NCI-H2107 treated with DMSO at 0.1 percent for 48 hours (cell line): ENCODE results near the gene PTGES.
"Not testable (repeated sequence)": the region's sequence is repeated elsewhere in the genome, so short reads cannot be mapped to it uniquely, and the experiment has no call there.

Experiments used
- DNase-seq: peaks from one replicate; lab custom pipeline; 2025; ENCODE audit not compliant: unreplicated experiment; lab: John Stamatoyannopoulos, UW

The PTGES gene

DNA sequence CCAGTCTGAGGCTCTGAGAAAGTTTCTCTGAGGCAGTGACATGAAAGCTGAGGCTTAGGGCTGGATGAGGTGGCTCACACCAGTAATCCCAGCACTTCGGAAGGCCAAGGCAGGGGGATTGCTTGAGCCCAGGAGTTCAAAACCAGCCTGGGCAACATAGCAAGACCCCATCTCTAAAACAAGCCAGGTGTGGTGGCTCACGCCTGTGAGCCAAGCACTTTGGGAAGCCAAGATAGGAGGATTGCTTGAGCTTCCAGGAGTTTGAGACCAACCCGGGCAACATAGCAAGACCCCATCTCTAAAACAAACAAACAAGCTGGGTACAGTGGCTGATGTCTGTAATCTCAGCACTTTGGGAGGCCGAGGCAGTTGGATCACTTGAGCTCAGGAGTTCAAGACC lies 3.8 kb downstream of the PTGES start:
- DNase-seq, result not testable (repeated sequence)

DNA sequence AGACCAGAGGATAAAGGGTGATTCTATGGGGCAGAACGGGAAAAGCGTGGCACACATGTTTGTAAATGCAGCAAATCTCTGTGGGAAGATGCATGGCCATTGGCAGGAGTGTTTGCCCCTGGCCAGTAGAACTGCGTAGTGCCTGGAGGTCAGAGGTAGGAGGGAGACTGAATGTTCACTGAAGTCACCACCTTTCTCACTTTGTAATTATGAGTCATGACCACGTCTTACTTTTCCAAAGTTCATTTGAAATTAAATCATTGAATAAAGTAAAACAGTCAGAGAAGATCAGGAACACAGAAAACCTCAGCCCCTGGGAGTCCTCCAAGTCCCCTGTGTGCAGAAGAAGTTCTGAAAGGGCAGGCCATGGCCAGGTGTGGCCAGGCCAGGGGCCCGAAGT lies 4.6 kb downstream of the PTGES start:
- no peak for DNase-seq

DNA sequence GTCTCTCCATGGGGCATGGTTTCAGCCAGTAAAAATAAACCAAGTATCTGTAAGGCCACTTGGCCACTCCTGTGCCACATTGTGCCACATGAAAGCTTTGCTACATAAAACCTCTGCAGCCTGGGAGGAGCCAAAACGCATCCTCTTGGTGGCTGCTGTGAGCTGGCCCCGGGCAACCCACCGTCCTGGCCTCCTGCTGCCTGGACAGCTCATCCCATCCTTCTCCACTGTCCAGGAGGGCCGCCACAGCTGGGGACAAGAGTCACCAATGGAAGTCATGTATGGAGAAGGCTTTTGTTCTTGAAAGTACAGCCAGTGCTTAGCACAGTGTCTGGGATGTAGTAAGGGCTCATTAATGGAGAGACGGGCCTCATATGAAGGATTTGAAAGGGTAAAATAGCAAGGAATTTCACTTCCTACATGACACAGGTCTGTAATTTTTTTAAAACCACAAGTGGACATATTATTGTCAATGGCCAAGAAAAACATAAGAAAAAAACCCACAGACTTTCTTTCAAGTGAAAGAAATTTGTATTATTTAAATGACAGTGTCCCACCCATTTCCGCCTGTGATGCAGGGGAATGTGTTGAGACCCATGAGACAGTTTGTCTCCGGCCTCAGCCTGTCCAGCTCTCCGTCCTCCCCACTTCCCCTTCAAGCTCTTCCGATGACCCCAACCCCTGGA lies 6.6 kb downstream of the PTGES start:
- DNase-seq, result no peak

DNA sequence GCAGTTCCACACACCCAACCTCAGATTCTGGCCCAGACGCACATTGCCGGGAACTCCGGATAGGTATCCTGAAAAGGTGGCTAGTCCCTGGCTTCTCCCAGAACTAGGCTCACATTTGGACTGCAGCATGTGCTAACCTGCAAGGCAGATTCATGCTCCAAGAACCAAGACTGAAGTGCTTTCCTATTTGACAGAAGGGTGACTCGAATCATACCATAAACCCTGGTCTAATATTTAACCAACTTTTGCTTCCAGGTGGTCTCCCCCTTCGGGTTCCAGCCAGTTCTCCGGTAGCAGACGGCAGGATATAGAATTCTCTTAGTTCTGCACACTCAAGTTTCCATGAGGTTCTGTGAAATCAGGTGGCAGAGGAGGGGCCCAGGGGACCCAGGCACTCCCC lies 7.6 kb downstream of the PTGES start:
- DNase-seq, result no peak

DNA sequence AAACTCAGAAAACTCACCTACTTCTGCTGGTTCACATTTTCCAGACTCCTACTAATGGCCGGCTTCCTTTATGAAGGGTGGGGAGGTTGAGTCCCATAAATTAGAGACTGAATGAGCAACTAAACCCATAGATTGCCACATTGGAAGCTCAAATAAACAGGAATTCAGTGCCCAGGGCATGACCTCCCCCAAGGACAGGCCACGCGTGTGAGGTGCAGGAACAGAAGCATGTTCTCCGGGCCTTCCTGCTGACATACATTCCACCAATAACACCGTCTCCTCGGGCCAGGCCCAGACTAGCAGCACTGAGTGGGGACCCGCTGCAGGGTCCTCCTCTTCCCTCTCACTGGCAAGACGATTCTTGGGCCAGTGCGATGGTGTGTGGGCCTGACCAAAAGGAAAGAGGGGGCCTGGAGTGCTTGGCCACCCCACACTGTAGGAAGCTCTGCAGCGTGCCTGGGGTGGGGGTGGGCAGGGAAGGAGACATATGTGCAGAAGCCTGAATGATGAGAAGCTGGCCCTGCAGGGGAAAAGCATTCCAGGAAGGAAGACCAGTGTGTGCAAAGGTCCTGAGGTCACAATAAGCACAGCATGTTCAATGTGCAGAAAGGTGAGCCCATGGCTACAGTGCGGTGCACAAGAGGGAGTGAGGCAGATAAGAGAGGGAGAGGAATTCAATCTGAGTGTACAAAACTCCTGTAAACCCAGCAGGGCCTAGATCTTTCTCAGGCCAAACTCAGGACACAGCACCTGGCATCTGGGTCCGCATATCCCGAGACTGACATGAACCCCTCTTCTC lies 12.0 kb downstream of the PTGES start:
- no peak for DNase-seq

DNA sequence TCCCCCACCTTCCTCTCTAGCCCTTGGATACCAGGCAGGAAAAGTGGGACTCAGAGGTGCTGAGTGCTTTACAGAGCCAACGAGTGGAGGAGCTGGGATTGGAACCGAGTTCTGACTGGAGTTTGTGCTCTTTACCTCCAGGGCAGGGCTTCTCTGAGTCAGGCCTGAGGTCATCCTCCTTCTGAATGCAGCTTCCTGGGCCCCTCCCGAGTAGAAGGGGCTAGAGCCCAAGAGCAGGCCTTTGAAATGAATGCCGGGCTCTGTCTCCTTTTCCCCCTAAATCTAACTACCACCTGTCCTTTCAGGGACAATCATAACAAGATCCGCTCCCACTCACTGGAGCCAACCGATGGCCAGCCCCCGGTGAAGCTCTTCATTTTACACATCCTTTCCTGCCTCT lies 12.7 kb downstream of the PTGES start:
- DNase-seq, result no peak

DNA sequence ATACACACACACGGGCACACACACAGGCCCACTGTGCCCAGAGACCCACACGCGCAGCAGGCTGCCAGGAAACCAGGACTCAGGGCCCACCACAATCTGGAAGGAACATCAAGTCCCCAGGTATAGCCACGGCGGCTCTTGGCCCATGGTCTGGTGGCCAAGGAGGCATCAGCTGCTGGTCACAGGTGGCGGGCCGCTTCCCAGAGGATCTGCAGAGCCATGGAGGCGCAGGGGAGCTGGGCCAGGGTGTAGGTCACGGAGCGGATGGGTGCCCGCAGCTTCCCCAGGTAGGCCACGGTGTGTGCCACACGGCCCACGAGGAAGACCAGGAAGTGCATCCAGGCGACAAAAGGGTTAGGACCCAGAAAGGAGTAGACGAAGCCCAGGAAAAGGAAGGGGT lies 13.4 kb downstream of the PTGES start:
- DNase-seq, result no peak

DNA sequence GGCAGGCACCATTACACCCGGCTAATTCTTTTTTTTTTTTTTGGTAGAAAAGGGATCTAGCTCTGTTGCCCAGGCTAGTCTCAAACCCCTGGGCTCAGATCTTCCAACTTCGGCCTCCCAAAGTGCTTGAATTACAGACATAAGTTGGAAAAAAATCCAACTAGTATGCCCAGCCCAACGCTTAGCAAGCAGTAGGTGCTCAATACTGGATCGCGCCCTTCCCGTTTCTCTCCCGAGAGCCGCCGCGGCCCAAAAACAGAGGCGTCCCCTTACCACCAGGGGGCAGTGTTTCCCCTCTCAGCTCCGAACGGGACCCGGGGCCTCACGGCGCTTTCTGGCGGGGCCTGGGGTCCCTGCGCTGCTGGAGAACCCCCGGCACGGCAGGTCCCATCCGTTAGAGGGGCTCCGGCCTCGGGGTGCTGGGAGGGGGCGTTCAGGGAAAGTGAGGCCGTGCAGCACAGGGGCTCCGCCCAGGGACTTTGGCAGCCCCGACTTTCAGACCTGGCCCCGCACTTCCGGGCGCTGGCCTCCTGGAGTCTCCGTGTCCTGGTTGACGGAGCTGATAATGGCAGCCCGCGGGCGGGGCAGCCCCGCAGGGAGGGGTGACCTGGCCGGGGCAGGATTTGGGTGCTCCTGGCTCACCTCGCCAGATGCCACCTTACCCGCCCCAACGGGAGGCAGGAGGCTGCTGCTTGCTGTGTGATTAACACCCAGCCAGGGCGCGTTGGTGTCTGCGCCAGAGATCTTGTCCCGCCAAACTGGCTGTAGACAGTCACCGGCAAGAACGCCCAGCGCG lies 15.2 kb downstream of the PTGES start:
- peak; percentile 11 for DNase-seq

DNA sequence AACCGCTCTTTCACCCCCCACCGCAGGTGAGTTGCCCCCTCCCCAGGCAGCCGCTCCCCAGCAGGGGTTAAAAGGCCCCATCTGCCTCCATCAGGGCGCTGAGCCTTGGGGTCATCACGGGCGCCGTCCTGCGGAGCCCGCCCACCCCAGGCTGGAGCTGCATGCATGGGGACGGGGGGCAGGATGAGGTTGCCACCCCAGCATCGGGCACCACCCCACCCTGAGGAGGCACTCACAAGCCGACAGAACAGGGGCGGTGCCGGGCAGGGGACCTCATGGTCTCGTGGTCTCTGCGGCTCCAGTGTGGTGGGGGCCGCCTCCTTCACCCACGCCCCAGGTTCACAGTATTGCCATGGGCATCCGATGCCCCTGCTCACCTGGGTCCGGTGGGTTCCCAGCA lies 16.5 kb downstream of the PTGES start:
- DNase-seq, result no peak

DNA sequence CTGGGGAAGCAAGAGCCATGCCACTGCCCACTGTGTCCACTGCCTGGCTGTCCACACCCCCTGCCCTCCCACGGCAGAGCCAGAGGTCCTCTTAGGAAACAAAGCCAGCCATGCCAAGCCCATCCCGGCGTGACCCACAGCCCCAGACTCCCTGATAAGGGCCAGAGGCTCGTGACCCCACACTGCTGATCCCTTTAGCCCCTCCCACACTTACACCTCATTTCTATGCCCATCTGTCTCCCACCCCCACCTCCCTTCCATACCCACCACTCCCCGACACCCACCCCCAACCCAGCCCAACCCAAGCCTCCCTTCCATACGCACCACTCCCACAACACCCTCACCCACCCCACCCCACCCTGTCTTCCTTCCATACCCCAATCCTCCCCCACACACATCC lies 17.3 kb downstream of the PTGES start:
- no peak for DNase-seq

DNA sequence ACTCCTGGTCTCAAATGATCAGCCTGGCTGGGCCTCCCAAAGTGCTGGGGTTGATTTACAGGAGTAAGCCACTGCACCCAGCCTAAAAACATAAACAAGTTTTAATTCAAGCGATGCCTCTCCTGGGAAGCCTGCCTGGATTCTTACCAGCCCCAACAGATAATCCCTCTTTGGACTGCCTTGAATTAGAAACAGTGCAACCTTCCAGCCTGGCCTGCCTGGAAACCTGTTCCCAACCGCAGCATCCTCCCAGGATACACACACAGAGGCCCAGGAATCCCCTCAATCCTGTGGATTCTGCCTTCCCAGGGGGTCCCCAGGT lies 19.2 kb downstream of the PTGES start:
- no peak for DNase-seq

DNA sequence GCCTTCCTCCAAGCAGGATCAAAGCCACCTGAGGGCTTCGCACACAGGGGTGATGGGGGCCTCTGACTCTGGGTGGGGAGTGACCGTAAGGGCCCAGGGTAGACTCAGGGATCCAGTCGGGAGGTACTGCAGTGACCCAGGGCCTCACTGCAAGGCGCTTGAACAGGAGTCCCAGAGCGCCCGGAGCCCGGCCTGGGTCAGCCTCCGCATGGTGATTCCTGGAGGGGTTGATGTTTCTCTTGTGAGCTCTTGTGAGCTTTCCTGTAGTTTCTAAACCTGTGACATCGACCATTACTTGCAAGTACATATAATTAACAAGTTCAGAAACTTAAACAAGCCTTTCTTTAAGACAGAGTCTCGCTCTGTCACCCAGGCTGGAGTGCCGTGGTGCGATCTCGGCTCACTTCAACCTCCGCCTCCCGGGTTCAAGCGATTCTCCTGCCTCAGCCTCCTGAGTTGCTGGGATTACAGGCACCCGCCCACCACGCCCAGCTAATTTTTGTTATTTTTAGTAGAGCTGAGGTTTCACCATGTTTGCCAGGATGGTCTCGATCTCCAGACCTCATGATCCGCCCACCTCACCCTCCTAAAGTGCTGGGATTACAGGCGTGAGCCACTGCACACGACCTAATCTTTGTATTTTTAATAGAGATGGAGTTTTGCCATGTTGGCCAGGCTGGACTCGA lies 19.8 kb downstream of the PTGES start:
- no peak for DNase-seq

DNA sequence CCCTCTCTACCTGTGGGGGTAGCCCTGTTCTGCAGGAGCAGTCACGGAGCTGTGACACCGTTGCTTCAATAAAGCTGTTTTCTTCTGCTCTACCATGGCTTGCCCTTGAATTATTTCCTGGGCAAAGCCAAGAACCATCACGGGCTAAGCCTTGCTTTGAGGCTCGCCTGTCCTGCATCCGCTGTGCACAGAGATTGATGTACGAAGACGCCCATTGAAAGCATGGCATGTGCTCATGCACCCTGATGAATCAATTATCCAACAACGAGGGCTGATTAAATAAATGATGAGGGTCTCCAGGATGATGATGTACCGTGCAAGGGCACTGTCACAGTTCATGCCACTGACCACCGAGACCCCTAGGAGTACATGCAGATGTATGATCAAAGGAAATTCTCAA lies 20.7 kb downstream of the PTGES start:
- no peak for DNase-seq

DNA sequence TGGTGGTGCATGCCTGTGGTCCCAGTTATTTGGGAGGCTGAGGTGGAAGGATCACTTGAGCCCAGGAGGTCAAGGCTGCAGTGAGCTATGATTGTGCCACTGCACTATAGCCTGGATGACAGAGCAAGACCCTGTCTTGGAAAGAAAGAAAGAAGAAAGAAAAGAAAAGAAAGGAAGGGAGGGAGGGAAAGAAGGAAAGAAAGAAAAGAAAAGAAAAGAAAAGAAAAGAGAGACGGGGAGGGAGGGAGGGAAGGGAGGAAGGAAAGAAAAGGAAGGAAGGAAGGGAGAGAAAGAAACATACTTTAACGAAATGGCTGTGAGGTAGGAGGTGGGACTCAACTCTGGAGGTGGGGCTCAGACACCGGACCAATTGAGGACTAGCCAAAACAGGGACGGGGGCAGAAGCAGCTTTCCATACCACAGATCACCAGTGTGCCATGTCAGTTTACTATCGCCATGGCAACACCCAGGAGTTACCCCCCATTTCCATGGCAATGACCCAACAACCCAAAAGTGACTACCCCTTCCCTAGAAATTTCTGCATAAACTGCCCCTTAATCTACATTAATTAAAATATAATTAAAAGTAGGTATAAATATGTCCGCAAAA lies 21.3 kb downstream of the PTGES start:
- no peak for DNase-seq

DNA sequence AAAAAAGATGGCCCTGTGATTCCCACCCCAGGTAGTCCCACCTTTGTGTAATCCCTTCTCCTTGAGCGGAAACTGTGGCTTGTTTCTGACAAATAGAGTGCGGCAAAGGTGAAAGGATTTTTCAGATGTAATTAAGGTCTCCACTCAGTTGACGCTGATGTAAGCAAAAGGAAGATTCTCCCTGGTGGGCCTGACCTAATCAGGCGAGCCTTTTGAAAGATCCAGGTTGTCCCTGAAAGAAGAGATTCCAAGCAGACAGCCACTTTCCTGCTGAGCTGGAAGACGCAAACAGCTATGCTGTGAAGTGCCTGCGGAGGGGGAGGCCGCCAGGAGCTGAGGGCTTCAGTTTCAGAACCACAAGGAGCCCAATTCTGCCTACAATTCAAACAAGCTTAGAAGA lies 24.1 kb downstream of the PTGES start:
- no peak for DNase-seq

DNA sequence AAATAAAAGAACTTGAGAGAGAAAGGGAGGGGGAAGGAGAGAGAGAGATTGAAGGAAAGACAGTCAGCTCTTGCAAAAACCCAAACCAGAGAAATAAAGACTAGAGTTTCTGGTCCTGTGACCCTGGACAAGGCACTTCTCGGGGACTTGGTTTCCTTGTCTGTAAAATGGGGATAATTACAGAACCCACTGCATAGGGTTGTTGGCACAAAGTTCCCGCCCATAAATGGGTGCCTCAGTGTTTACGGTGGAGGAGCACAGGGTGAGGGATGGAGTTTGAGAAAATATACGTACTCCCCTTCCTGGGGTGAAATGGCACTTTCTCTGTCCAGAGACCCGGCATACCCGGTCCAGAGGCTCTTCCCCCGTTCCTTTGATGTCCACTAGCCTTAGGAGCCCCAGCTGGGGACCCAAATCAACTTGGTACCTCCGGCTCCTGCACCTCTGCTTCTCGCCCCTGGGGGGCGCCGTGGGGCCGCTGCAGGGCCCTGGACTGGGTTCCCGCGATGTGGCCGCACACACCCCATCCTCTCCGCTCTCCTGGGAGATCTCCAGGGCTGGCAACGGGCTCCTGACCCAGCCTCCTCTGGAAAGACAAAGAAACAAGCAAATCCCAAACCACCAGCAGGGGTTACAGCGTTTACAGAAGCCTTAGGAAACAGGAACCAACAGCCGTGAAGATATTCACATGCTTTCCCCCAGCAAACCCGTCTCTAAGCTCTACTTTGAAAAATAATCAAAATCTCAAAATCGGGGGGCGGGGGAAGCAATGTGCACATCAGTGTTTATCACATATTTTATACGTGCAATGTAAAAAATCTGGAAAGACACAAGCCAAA lies 26.3 kb downstream of the PTGES start:
- DNase-seq, result peak; percentile 58

DNA sequence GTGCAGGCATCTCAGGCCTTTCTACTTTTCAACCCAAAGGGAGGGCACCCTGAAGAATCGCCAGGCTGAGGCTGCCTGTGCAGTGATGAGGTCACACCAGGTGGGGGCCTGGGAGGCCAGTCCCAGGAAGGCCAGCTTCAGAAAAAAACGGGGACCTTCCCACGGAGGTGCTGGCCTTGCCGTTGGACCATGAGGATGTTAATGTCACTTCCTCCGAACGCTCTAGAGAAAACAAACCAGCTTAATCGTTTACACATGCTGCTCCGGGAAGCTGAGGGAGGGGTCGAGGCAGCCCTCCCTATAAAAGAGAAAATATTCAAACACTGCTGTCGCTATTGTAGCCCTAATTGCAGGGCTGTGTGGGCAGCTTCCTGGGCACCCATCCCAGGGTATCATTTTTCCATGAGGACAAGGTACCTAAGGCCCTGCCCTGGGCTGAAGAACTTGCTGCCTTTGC lies 27.0 kb downstream of the PTGES start:
- DNase-seq, result no peak

DNA sequence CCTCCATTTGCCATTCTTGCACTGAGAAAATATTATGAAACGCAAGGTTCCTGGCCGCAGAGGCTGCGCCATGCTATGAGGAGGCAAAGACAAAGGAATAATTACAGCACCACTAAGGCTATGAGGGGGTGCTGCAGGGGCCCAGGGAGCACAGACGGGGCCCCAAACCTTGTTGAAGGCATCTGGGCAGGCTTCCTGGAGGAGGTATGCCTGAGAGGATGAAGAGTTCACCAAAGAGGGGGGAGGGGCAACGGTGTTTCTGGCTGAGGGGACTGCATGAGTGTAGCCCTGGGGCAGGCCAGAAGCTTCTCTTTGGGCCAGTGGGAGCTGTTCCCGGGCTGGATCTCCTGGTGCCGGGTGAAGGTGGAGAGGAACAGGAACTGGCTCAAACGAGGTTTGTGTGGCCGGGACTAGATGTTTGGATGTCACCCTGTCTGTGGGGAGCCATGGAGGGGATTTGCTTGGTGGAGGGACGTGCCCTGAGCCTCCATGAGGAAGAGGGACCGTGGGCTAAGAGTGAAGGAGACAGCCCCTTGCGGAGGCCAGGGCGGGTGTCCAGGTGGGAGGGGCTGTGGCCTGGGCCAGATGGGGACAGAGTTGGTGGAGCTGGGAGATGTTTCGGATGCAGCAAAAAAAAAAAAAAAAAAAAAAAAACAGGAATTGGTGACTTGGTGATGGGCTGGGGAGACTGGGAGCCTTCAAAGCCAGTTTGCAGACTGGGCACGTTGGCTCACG lies 28.2 kb downstream of the PTGES start:
- DNase-seq, result no peak

DNA sequence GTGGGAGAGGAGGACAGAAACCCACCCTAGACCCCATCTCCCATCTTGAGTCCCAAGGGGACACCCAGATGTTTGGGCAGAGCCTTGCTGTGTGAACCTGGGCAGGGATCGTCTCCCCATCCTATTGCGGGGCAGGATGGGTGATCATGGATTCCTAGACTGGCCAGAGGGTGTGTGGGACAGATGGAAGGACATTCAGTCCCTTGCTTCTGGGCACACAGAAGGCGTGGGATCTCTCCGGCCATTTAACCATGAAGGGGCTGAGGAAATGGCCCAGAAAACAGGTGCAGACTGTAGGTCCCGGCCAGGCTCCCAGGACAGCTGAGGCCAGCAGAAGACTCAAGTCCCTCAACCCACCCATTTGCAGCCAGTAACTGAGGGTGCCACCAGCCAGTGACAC lies 29.9 kb downstream of the PTGES start:
- no peak for DNase-seq
